CD4-positive, alpha-beta T cell treated with Interferon gamma for 1 hour (primary cell): ENCODE data around the gene LY6G5C.

Source experiments
- DNase-seq: peaks from one replicate; pipeline ENCODE4 v3.0.0-alpha.2; 2020

The LY6G5C gene

DNA sequence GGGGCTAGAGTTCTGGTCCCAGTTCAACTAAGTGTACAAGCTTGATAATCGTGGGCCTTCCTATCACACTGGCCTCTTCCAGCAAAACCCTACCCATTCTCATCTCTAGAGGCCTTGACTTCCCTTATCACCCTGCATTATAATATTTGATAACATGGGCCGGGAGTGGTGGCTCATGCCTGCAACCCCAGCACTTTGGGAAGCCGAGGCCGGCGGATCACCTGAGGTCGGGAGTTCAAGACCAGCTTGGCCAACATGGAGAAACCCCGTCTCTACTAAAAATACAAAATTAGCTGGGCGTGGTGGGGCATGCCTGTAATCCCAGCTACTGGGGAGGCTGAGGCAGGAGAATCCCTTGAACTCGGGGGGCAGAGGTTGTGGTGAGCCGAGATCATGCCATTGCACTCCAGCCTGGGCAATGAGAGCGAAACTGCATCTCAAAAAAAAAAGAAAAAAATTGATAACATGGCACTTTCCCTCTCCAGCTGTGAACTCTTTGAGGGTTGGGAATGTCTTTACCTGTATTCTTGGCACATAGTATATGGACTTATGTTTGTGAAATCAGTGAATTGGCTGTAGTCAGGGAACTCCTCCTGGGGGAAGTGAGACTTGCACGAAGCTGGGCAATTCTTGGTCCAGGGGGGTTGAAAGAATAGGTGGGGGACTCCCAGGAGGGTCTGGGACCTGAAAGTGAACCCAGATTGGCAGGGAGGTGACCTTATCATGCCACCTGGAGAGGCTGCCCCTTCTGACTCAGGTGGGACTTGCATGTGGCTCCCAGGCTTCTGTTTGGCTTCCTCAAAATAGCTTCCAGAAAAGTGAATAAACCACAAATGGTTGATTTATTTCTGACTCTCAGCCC is 19.4 kb downstream of the LY6G5C start:
- no peak for DNase-seq

DNA sequence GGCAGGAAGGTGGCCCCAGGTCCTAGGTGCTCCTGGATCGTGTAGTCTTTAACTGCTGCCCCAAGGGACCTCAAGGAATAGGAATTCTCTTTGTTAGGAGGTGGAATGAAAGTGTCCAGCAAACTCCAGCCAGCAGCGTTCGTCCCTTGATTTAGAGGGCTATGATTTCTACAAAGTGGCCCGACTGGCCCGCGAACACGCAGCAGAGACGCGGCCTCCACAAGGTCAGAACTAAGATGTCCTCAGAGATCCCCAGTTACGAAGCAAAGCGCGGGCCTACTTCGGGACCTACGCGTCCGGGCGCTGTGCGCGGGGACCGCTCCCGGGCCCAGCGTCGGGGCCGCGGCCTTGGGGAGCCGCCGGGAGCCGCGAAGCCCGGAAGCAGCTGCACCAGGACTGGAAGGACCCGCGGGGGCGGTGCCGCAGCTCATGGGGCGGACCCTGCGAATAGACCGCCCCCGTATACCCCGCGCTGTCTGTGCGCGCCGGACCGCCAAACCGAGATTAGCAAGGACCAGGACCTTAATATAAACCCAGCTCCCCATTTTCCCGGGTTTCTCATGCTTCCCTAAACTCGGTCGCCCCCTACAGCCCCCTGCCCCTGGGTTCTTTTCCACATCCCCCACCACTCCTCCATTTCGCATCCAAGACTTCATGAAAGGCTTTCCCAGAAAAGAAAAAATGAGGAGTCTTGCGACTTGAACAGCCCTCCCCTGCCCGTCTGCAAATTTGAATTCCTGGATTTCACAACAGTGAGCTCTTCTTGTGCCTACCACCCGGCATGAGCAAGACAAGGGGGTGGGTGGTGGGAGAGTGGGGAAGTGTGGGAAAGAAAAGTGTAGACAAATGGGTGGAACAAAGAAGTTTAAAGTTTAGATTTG is 20.2 kb downstream of the LY6G5C start, which contains the start of gene C6orf47:
C6orf47 (minus strand) TSS at position 398 of the 881 bp plus-strand sequence. CDS start 831 bp downstream, outside the sequence.
- DNase-seq = peak; percentile 76

DNA sequence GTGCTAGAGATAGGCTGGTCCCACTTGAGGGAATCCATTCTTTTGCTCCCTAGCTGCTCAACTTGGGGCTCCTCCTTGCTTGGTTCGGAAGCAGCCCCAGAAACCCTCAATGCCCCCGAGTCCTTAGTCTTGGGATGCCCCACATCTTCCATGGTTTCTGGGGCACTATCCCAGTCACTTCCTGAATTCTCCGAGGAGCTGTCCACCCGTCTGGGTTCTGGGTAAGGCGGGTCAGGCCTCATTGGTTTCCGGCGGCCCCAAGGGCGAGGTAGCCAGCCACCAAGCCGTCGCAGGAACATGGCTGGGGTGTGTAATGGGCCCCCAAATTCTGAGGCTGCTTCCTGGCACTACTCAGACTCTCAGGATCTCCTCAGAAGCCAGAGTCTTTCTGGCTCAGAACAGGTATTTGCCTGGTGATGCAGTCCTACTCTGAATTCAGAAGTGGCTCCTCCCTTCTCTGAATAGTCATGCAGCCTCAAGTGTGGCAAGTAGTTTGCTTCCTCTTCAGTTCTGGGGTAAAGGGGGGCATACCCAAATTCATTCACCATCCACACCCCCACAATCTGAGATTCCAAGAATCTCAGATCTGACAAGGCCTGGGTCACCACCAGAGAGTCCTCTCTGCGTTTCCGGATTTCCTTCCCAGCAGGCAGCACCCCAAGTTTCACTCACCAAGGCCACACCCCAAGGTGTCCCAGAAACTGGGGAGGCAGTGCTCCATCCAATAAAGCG is 21.1 kb downstream of the LY6G5C start:
- DNase-seq = no peak

DNA sequence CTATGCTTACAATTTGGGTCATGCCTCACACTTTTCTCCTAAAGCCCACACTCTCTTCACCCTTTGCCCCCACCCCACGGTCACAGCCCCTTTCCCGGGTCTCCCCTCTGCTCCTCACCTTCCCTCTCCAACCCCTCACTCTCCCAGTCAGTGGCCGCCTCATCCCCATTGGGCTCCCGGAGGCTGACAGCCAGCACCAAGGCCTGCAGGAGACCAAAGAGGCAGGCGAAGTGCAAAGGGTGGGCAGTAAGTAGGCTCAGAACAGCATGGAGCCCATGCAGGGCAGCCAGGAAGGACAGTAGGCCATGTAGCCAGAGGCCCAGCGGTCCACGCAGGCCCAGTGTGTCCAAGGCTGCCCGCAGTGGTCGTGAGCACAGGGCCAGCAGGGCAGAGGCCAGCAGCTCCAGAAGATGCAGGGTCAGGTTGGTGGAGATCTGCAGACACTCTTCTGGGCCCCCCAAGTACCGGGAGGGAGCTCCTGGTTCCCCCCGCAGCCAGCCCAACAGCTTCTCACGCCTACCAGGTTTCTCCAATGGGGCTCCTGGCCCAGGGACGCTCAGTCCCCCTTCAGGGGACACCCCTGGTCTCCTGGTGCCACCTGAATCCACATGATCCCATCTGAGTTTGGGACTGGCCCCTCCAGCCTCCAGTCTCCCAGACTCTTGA is 21.8 kb downstream of the LY6G5C start:
- no peak for DNase-seq

GRCh38 chr6:31658158-31658688 is 22.6 kb downstream of the LY6G5C start:
- DNase-seq = no peak

DNA sequence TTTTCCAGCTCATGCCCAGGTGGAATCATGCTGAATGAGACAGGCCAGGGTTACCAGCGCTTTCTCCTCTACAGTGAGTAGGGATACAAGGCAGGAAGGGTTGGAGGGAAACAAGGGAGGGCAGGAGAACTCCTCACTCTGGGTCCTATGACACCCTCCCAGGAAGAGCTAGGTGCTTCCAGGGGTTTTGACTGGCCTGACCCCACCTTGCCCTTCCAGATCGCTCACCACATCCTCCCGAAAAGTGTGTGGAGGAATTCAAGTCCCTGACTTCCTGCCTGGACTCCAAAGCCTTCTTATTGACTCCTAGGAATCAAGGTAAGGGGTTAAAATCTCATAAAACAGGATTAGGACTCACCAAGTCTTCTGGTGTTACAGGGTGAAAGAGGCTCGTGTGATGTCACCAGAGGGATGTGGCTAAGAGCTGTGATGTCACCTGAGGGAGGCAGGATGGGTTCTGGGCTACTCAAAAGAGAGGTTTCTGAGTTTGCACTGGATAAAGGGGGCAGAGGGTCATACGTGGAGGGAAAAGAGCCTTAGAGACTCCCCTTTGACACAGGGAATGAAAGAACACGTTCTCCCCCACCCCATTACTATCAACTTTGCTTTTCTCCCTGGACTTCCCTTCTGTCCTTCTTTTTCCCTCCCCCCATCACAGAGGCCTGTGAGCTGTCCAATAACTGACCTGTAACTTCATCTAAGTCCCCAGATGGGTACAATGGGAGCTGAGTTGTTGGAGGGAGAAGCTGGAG is 23.3 kb downstream of the LY6G5C start:
- no peak for DNase-seq

GRCh38 chr6:31655349-31656237 is 25.3 kb downstream of the LY6G5C start, which contains the start of gene APOM:
TSS of gene APOM (plus strand) at chr6:31655894. CDS start at chr6:31655967, 73 bp downstream.
- no peak for DNase-seq

DNA sequence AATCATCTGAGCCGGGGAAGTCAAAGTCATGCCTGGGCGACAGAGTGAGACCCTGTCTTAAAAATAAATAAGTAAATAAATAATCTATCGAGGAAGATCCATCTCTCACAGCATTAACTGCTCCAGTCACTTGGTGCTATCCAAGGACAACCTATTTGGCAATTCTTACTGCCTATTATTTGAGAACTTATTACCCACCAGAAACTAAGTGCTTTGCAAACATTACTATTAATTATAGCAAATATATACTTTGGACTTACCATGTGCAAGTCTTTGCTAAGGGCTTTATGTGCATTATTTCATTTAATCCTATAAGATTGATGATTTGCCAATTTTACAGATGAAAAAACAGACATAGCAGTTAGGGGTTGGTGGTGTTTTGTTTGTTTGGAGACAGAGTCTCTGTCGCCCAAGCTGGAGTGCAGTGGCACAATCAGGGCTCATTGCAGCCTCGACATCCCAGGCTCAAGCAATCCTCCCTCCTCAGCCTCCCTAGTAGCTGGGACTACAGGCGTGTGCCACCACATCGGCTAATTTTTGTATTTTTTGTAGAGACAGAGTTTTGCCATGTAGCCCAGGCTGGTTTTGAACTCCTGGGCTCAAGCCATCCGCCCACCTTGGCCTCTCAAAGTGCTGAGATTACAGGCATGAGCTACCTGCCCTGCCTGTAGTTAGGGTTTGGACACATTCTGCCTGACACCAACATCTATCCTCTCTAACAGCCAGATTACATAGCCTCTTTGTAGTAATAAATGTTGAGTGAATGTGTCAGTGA is 26.1 kb downstream of the LY6G5C start:
- DNase-seq = no peak

DNA sequence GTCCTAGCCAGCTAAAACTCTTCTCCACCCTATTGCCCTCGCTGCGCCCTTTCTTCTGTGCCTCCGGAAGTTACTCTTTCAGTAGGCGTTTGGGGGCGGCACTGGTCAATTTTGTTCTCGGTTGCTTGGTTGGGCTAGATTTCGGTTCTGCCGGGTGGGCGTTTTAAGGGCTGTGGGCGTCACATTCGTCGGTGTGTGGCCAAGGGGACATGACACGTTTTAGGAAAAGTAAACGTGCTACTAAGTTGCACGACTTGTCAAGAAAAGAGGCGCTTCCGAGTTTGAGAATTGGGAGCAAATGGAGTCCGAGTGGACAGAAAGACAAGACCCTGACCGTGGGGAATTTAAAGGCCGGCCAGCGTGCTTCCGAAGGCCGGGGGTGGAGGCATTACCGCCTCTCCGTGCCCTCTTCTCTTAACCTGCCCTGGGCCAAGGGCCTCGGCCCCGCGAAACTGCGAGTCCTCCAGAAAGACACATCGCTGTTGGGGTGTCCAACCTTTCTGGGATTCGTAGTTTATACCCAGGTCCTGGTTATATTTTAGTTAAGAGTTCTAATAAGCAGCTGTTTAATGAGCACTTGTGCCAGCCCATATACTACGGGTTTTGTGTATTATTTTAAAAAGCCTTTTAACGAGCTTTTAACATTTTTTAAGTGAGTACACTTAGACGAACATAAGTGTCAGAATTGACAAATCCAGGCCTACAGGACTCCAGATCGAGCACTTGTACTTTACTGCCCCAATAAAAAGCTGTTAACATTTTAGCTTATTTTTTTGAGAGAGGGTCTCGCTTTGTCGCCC is 27.7 kb downstream of the LY6G5C start:
- peak; percentile 89 for DNase-seq

DNA sequence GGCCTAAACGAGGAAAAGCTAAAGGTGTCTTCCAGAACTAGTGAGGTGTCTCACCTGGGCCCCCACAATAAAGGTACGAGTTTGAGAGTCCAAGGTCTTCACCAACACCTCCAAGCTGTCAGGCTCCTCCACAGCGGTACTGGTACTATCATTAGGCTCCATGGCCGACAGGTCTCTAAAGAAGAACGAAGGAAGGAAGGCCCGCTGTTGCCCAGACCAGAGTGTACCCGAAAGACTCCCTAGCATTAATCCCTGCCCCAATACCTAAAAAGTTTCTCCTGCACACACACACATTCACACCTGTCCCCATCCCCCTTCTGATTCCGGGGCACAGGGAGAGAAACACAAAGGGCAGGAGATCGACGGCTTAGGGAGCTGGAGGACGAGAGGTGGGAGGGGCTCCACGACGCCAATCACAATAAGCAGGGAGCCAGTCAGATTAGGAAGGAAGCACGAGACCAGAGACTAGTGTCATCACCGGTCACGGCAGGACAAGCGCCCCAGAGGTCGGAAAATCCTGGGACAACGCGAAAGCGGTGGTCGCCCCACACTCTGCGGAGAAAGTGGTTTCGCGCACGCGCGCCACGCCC is 29.2 kb downstream of the LY6G5C start:
- no peak for DNase-seq

DNA sequence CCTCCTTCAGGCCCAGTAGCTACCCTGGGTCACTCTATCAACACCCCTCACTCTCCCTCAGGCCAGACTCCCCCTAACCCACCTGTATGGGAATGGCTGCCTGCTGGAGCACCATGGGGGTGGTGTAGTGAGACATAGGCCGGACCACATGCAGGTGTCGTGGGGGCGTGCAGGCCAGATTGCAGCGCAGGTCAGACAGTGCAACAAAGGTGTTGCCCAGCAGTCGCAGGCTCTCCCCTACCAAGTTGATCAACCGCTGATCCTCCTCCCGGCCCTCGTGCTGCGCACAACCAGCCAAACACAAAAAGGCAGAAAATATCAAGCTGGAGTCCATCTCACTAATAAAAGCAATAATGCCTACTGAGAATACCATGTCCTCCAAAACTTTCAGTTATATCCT is 35.5 kb downstream of the LY6G5C start:
- no peak for DNase-seq

DNA sequence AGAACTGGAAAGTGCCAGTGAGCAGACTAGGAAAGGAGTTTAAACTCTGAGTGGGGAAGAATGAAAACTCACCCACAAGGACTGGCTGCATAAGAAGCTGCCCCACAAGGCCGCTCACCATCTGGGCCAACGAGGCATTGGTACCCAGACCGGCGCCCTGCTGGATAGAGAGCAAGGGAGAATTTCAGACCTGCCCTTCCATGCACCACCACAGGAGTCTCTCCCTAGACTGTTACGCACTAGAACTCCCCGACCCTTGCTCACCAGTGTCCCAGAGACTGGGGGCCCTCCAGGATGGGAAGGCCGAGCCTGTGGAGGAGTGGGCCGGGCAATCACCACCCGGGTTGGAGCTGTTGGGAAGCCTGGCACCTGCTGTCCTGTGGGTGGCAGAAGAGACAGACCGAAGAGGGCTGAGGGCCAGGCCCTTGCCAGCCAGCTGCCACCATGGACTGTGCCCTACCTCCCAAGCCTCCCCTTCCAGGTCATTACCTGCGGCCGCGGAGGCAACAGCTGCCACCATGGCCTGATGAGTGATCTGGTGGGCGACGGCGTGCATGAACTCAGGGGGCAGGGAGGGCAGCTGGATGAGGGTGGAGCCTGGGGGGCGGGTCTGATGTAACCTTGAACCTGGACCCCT is 36.9 kb downstream of the LY6G5C start:
- no peak for DNase-seq

DNA sequence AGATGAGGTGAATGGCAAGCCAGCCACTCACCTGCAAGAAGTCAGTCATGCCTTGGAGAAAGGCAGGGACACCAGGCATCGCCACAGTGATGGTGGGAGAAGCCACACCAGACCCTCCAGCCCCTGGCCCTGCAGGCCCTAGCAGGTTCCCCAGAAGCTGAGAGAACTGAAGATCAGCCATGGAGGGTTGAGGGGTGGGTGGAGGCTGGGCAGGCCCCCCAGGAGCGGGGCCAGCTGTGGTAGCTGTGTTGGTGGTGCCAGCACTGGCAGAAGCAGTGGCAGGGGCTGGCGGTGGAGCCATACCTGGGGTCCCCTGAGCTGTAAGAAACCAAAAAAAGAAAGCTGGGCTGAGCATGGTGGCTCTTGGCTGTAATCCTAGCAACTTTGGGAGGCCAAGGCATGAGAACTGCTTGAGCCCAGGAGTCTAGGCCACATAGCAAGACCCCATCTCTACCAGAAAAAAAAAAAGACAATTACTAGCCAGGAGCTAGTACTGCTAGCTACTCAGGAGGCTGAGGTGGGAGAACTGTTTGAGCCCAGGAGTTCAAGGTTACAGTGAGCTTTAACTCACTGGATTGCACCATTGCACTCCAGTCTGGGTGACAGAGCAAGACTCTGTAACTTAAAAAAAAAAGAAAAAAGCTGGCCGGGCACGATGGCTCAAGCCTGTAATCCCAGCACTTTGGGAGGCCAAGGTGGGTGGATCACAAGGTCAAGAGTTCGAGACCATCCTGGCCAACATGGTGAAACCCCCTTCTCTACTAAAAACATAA is 37.9 kb downstream of the LY6G5C start:
- no peak for DNase-seq

- DNase-seq = no peak
Observed at GRCh38 chr6:31641370-31641769, 39.5 kb downstream of the LY6G5C start.

DNA sequence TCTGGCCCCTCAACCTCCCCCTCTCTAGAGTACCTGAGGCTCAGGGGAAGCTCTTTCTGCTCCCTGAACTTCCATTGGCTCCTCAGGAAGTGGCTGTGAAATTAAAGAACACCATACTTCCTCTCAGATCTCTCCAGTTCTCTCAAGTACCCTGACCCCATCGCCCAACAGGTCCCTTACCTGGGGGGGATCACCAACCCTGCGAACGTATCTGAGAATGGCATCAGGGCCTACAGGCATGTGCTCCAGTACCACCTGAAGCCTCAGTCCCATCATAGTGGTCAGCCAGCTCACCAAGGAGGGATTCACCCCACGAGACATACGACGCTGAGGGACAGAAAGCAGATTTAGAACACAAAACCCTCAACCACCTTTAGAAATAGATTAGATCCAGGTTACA is 40.3 kb downstream of the LY6G5C start:
- no peak for DNase-seq

GRCh38 chr6:31639449-31639861 is 41.4 kb downstream of the LY6G5C start:
- no peak for DNase-seq

GRCh38 chr6:31639043-31639442 is 41.8 kb downstream of the LY6G5C start:
- no peak for DNase-seq
